K562 (cell line): ENCODE measurements around the gene DNAH5. TPM values are rescaled to one million over a fixed set of nuclear protein-coding genes. Genes with fewer than 3 reads are reported as not detected.
A peak's percentile ranks its signal among the peaks of the same experiment; 100 is the strongest.

Source experiments
- ATAC-seq: fragments of 200-7000 bp; cut with Tn5 transposase; 3 replicates; pipeline ENCODE4 v1.9.1; 2020; ENCODE audit warnings: moderate library complexity
- BruUV-seq: library from RNA; stranded (reverse); fragments of 400-500 nt; replicated peaks from 2 replicates; lab custom pipeline; 2021; lab: Mats Ljungman, UMichigan
- CTCF ChIA-PET: fragments of 300-600 bp; formaldehyde crosslinking; extraction: SDS; loops from one replicate; lab custom pipeline; 2021; ENCODE audit warnings: low intra/inter-chr PET ratio; lab: Yijun Ruan, JAX
- POLR2A ChIA-PET: fragments of 300-600, 350-650 bp; sonication (Branson Sonifier 250); formaldehyde crosslinking; extraction: SDS; loops from one replicate; lab custom pipeline; 2021; ENCODE audit warnings: antibody characterized with exemption, inconsistent platforms; lab: Yijun Ruan, JAX
- DNase-seq, 4 experiments: peaks; one replicate each; pipeline versions ENCODE4 v3.0.0 to v3.0.0-alpha.2; 2011 to 2018; ENCODE audit warnings: low spot score in 3 of 4, mixed read lengths in 3 of 4; ENCODE audit errors: extremely low read depth in 1 of 4
- FAIRE-seq: peaks from 2 replicates; lab custom pipeline; 2011; peaks lifted over from hg19 to GRCh38; lab: Jason Lieb, UNC
- H2AFZ ChIP-seq: 2 replicates; pipeline ENCODE4 v1.6.0; 2011; ENCODE audit warnings: low read depth, low read length, control low read depth, inconsistent platforms
- H3K27ac ChIP-seq: fragments of 200-600 bp; 3 replicates; pipeline ENCODE4 v1.8.0; 2011; ENCODE audit warnings: low read depth, mild to moderate bottlenecking, control low read depth, inconsistent platforms, low read length, moderate library complexity, mixed read lengths; ENCODE audit errors: extremely low read depth
- H3K27me3 ChIP-seq, 2 experiments: fragments of 300-600 bp in 1 of 2; 2 replicates in 1 of 2; 3 replicates in 1 of 2; pipeline versions ENCODE4 v1.6.0 to v1.8.0; 2011; ENCODE audit warnings: inconsistent platforms in 2 of 2, low read length in 2 of 2, mild to moderate bottlenecking in 1 of 2, mixed read lengths in 1 of 2, moderate library complexity in 1 of 2; ENCODE audit not compliant: control insufficient read depth in 2 of 2, insufficient read depth in 2 of 2
- H3K36me3 ChIP-seq: fragments of 300-600 bp; 3 replicates; pipeline ENCODE4 v1.8.0; 2011; ENCODE audit warnings: mild to moderate bottlenecking, low read length, inconsistent platforms; ENCODE audit not compliant: control insufficient read depth, insufficient read depth
- H3K4me1 ChIP-seq, 2 experiments: fragments of 200-600 bp in 1 of 2; replicated peaks in 1 of 2; 2 replicates in 1 of 2; 3 replicates in 1 of 2; pipeline versions ENCODE4 v1.5.1 to v1.8.0; 2011; ENCODE audit warnings: inconsistent platforms in 2 of 2, low read length in 2 of 2, mild to moderate bottlenecking in 1 of 2, mixed read lengths in 1 of 2, moderate library complexity in 1 of 2; ENCODE audit not compliant: control insufficient read depth in 2 of 2, insufficient read depth in 2 of 2
- H3K4me2 ChIP-seq: 2 replicates; pipeline ENCODE4 v1.6.1; 2011; ENCODE audit warnings: low read length, control low read depth, inconsistent platforms, mixed read lengths; ENCODE audit not compliant: insufficient read depth
- H3K4me3 ChIP-seq: fragments of 200-600 bp; sonication (generic), shearing (Covaris generic); 2 replicates; pipeline ENCODE4 v1.5.1; 2016; ENCODE audit warnings: control low read depth, inconsistent platforms
- H3K79me2 ChIP-seq: fragments of 200-600 bp; 3 replicates; pipeline ENCODE4 v1.8.0; 2011; ENCODE audit warnings: low read length, inconsistent platforms; ENCODE audit not compliant: control insufficient read depth, insufficient read depth
- H3K9ac ChIP-seq, 2 experiments: 2 replicates each; pipeline versions ENCODE4 v1.6.0 to v1.6.1; 2011; ENCODE audit warnings: low read depth in 2 of 2, low read length in 2 of 2, control low read depth in 1 of 2, inconsistent platforms in 1 of 2, mild to moderate bottlenecking in 1 of 2, mixed read lengths in 1 of 2; ENCODE audit not compliant: insufficient read depth in 1 of 2
- H3K9me1 ChIP-seq: one replicate; pipeline ENCODE4 v1.6.0; 2011; ENCODE audit warnings: inconsistent platforms, mild to moderate bottlenecking, low read length, moderate library complexity; ENCODE audit not compliant: control insufficient read depth, insufficient read depth
- H3K9me3 ChIP-seq: replicated peaks from 2 replicates; pipeline ENCODE4 v1.5.1; 2011; ENCODE audit warnings: low read depth, low read length, inconsistent platforms; ENCODE audit not compliant: control insufficient read depth, insufficient read depth
- H4K20me1 ChIP-seq: replicated peaks from 2 replicates; pipeline ENCODE4 v1.6.1; 2011; ENCODE audit warnings: low read length, inconsistent platforms, mixed read lengths; ENCODE audit not compliant: control insufficient read depth, insufficient read depth
- BCOR ChIP-seq: fragments of 450-650 bp; IDR thresholded peaks from 2 replicates; pipeline ENCODE4 v1.6.1; 2016
- RBM25 ChIP-seq: fragments of 200-400 bp; formaldehyde crosslinking; IDR thresholded peaks from 2 replicates; pipeline ENCODE4 v1.6.1; 2018; ENCODE audit warnings: low read length, low read depth, moderate library complexity; ENCODE audit not compliant: severe bottlenecking
- SREBF2 ChIP-seq: sonication (generic); formaldehyde crosslinking; IDR thresholded peaks from 2 replicates; pipeline ENCODE4 v1.4.0; 2020; ENCODE audit warnings: mild to moderate bottlenecking, missing genetic modification reagents
- ZFP36 ChIP-seq: fragments of 150-350 bp; IDR thresholded peaks from 2 replicates; pipeline ENCODE4 v1.6.1; 2018; ENCODE audit warnings: low read length, low read depth; ENCODE audit not compliant: partially characterized antibody
- ZKSCAN8 ChIP-seq: fragments of 200-800 bp; sonication (Bioruptor generic); IDR thresholded peaks from 2 replicates; pipeline ENCODE4 v1.6.1; 2016; ENCODE audit warnings: missing genetic modification characterization, missing compliant biosample characterization
- ZNF384 ChIP-seq: IDR thresholded peaks from 2 replicates; pipeline ENCODE4 v1.6.1; 2012; ENCODE audit warnings: low read depth, low read length, improper control_type of control experiment
- WGBS: fragments of 100-300 bp; shearing (Covaris generic); methylation state at CpG from one replicate; pipeline ENCODE4 v1.1.6; 2016; ENCODE audit warnings: low coverage, mixed read lengths; ENCODE audit not compliant: insufficient coverage; ENCODE audit errors: missing lambda C conversion rate; 5-methylcytosine and 5-hydroxymethylcytosine counted together
- in situ Hi-C: fragments of 300-500 bp; cut with MboI; formaldehyde crosslinking; loops from 4 replicates; pipeline ENCODE4 v1.15.0; 2018; ENCODE audit warnings: inconsistent platforms, mixed read lengths
- intact Hi-C: fragments of 100-400 bp; cut with micrococcal nuclease; formaldehyde crosslinking; loops from 2 replicates; pipeline ENCODE4 v1.14.2; 2022
- polyA plus RNA-seq, 8 experiments: library from polyadenylated mRNA; depleted of rRNA in 4 of 8; stranded (reverse) in 5 of 8; unstranded in 3 of 8; fragments of >200 nt; fragmentation: Nextera tagmentation in 2 of 8; fragmentation: Illumina TruSeq in 1 of 8; extraction: Ambion mirVana in 2 of 8; extraction: Trizol in 1 of 8; gene quantifications; 2 replicates each; pipeline versions ENCODE4 v1.2.1 to v1.2.3, GENCODE V29; 2011 to 2014; ENCODE audit warnings: inconsistent platforms in 1 of 8, missing spikeins in 1 of 8
- total RNA-seq, 7 experiments: library from RNA; depleted of rRNA in 6 of 7; stranded (reverse); fragments of >200 nt in 6 of 7; fragmentation: Illumina TruSeq in 2 of 7; extraction: Trizol in 2 of 7; gene quantifications; 2 replicates each; pipeline versions ENCODE4 v1.2.1 to v1.2.3, GENCODE V29; 2011 to 2021; ENCODE audit warnings: low replicate concordance in 1 of 7

Gene DNAH5
- total and polyA plus RNA-seq, 9 of the 15 experiments (the other 6 are each of a cell fraction or from before 2014, with no cell fraction given), result 0.03 TPM; not detected in 8

DNA sequence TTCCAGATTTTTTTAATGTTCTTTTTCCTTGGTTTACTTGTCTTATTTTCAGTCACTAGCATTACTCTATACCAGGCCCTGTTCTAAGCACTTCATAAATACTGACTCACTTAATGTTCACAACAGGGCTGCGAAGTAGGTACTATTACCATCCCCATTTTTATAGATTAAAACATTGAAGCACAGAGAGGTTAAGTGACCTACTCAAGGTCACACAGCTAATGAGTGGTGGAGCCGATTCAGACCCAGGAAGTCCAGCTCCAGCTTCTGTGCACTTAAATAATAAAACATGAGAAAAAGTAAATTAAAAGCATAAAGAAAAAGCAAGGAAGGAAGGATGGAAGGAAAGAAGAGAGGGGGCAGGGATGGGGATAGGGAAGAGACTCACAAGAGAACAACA lies 45.3 kb upstream of the DNAH5 start:
- H4K20me1 ChIP-seq, result no peaks in the 10 kb centered on the region
- intact Hi-C loops (loop anchor here (2.0 to 10.0 kb wide), 4 partner anchors 95 to 1022 kb away; no protein-coding TSS in a partner anchor), in situ Hi-C loops (loop anchor here (10.0 to 25.0 kb wide), 3 partner anchors 365 to 1022 kb away; no protein-coding TSS in a partner anchor)
- no peak overlapping the region for H3K4me3 ChIP-seq
- no peaks in the 10 kb centered on the region for H3K36me3 ChIP-seq
- no peak for ATAC-seq
- no peak for DNase-seq
- peaks cover 5% of the 10 kb centered on the region in 2 experiments; a peak in 2 of 5 replicates for H3K27me3 ChIP-seq
- no peak overlapping the region for H3K9ac ChIP-seq
- no peaks in the 10 kb centered on the region for H3K9me3 ChIP-seq
- TF ChIP-seq ZNF384, result no peak
- no peak for TF ChIP-seq ZKSCAN8
- TF ChIP-seq BCOR, result peak; percentile 63; the same call in 1 of the 2 replicates
- TF ChIP-seq SREBF2 (CRISPR knock-in tag), result no peak
- TF ChIP-seq RBM25, result peak; percentile 96
- TF ChIP-seq ZFP36, result peak; percentile 75
- TF ChIP-seq, all 486 proteins: peak for 3
- ChIA-PET POLR2A (no interaction called here), CTCF (no interaction called here)
- Histone ChIP-seq H3K4me2 (no peak overlapping the region), H3K4me1 (no peaks in the 10 kb centered on the region), H3K9me1 (no peaks in the 10 kb centered on the region), H3K27ac (no peak overlapping the region), H3K79me2 (no peaks in the 10 kb centered on the region), H2AFZ (no peak overlapping the region)
- 0% methylated on average over 2 of the region's 2 CpGs for WGBS
- FAIRE-seq, result no peak
- no TSS peak for BruUV-seq
